Stimulated activated CD4-positive, alpha-beta T cell treated with anti-CD3 and anti-CD28 coated beads, Interleukin-15, amount 100 ng/mL, for 1 hour (primary cell): ENCODE data around the gene RTEL1.

ENCODE experiments used
- DNase-seq, 2 donors: peaks; one replicate each; pipeline ENCODE4 v3.0.0-alpha.2; 2020; ENCODE audit warnings: low read depth in 1 of 2, low spot score in 1 of 2

RTEL1 gene

DNA sequence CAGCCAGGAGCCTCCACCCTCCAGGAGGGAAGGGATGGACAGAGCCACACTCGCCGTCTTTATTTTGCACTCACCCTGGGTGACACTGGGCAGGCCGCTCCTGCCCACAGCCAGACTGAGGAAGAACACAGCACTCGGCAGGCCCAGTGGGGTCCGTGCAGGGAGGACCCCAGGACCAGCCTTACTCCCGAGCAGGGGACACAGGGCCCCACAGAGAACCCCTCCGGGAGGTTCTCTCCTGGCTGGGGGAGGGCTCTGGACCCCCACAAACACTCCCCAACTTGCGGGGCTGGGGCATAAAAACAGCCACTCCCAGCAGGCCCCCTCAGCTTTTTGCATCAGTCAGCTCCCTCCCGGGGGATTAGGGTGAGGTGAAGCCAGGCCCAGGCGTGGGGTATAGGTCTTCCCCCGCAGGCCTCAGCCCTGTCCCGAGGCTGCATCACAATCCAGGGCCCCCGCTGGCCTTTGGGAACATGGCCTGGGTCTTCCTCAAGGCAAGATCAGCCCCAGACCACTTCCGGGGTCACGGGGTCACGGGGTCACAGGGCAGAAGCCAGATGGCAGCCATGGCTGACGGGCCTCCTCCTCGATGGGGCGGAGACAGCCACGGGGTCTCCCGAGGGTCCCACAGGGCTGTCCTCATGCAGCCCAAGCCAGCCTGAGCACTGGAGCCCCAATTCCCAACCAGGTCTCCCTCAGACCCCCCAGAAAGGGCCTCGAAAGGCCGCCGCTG, 41.5 kb downstream of the RTEL1 start:
- DNase-seq: no peak

DNA sequence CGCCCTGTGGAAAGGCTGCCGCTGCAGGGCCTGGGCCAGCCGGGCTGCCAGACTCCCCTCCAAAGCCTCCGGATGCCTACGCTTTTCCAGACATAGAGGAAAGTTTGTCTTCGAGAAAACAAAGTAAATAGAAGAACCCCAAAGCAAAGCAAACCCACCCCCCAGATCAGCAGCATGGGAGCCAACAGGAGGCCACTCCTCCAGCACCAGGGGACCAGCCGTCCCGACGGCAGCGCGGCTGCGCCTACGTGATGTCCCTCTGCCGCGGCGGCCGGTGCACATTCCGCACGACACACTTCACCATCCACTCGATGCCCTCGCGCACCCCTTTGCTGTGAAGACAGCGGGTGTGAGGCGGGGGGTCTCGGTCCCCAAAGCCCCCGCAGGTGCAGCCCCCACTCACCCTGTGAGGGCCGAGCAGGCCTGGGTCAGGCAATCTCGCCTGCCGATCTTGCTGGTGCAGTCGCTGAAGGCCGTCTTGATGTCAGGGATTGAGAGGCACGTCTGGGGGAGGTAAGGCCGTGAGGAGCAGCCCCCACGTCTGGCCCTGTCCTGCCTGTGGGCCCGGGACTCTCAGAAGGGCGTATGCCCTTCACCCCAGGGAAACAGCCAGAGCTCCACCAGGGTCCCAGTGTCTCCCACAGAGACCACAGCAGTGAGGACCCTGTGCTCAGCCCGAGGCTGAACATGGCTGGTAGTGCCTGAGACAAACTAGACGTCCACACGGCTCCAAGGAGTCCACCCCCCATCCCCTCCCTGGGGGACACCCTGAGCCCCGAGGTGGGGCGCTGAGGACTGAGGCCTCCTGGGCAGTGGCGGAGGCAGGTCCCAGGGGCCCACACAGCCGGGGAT, 42.3 kb downstream of the RTEL1 start:
- no peak for DNase-seq

DNA sequence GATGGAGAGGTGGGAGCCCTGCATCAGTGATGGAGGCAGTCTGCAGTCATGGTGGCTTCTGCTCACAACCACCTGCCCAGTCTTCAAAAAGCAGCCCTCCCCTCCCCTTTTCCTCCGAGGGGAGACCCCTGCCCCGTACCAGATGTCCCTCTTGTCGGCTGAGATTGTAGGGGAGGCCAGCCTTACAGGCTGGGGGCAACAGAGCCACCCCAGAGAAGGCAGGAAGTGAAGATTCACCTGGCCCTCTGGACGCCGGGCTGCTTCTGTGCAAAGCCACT, 42.9 kb downstream of the RTEL1 start:
- DNase-seq: no peak

DNA sequence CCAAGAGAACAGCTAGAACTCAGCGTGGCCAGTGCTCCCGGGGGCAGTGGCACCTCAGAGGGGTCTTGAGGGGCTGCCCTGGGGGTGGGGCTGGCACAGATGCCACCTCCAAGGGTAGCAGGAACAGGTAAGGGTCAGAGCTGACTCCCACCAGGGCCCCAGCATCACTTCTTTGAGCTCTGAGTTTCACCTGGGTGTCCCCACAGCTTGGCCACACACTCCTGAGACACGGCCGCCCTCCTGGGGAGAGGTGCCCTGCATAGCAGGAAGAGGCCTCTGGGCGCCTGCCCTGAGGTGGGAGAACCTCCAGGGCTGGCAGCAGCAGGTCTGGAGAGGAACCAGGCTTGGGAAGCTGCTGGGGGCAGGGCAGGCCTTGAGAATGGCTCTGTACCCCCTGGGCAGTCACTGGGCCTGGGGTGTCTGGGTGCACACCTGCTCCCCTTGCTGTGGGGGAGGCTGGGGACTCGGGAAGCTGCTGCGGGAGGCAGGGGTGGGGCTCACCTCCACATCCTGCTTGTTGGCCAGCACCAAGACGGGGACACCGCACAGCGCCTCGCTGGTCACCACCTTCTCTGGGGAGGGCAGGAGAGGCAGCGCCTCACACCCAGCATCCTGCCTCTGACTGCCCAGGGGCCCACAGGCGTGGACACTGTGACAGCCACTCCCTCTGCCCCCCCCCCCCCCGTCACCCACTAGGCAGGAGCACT, 43.4 kb downstream of the RTEL1 start:
- DNase-seq: no peak

DNA sequence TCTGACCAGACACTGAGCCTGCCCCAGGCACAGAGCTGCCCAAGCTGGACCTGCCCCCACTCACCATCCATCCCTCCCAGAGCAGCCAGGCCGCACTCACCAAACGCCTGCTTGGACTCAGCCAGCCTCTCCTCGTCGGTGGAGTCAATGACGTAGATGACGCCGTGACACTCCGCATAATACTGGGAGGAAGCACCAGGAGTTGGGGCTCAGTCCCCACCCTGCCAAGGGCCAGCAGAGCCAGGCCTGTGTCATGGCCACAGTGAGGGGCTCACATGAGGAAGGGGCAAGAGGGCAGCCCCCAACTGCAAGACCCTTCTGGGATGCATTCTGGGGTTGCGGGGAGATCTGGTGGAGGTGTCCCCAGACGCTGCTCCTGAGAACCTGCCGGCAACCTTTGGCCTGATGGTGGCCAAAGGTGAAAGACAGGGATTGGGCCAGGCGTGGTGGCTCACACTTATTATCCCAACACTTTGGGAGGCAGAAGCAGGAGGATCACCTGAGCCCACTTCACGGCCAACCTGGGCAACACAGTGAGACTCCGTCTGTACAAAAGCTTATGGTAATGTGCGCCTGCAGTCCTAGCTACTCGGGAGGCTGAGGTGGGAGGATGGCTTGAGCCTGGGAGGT, 44.0 kb downstream of the RTEL1 start:
- no peak for DNase-seq

DNA sequence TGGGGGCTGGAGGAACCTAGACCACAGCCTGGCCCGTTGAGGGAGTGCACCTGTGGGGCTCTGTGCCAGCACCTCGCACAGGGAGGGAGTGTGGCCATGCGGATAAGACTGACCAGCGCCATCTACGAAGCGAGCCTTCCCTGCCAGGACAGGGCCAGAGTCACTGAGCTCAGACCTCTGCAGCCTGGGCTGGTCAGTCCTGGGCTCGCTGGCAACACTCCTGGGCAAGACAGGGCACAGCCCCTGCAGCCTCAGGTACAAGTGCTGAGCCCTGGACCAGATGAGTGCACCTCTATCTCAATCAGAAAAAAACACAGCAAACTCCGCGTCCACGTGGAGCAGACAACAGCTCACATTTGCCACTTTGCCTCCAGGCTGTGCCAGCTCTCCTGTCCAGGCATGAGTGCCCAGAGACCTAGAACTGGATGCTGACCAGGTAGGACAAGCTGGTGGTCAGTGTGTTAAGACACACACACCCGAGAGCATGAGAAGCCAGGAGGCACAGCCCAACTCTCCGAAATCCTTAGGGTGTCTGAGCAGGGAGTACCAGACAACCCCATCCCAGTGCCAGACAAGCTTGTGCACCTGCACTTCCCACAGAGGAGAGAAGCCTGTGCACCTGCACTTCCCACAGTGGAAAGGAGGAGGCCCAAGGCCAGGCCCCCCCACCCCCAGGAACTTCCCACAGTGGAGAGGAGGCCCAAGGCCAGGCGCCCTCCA, 44.8 kb downstream of the RTEL1 start:
- no peak for DNase-seq

DNA sequence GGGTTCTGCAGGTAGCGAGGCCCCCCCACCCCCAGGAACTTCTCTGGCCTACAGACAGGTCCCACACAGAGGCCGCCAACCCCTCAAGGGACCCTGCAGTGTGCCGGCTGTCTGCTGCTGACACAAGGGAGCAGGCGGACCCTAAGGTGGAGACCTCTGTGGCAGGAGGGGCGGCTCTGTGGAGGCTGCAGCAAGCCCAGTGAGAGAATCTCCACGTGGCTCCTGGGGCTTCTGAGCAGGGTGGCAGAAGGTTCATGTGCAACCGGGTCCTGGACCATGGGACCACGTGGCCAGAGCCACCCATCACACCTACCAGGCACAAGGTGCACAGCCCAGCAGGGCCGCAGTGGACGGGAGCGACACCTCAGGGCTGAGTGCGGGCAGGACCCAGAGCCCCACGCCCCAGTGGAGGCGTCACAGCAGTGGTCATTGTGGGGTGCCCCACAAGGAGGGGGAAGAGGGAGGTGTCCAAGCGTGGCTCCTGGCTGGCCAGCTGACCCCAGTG, 45.4 kb downstream of the RTEL1 start:
- DNase-seq: no peak

DNA sequence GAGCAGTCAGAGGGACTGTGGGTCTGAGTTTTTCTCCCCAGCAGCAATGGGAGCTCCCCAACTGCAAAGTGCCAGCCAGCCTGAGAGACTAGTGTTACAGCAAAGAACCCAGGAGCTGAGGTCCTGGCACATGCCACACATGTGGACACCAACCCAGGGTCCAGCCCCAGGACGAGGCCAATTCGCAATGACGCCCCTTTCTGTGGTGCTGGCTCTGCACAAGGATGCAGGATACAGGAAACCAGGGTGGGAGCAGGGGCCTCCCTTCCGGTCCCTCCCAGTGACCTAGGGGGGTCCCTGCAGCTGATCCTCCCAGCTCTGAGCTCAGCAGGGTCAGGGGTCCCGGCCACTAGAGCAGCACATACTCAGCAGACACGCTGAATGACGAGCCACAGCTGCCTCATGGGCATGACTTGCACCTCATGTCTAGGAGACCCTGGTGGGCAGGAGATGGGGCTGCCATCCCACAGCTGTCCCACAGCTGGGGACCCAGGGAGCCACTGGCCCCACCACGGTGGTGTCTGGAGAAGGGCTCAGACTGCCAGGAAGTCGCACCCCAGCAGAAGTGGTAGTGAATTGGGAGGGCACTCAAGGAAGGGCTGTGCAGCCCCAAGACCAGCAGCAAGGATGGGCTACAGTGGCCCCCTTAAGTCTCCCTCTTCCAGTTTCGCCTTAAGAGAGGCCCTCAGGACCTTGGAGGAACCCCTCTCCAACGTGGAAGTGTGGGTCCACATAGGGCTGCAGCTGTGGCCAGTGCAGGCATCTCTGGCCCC, 46.0 kb downstream of the RTEL1 start:
- DNase-seq: no peak

DNA sequence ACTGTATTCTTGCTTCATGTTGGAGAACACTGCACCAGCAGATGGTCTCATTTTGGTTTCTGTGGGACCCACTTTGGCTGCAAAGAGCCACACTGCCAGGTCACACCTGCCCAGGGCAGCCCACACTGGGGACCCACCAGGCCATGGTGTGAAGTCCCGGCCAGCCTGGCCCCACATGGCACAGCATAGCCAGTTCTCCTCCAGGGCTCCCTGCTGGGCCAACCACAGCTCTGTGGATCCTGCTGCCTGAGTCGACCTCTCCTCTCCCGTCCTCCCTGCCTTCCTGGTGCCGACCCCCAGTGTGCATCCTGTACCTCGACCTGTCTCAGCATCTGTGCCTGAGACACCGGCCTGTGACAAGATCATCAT, 46.6 kb downstream of the RTEL1 start:
- DNase-seq: no peak

DNA sequence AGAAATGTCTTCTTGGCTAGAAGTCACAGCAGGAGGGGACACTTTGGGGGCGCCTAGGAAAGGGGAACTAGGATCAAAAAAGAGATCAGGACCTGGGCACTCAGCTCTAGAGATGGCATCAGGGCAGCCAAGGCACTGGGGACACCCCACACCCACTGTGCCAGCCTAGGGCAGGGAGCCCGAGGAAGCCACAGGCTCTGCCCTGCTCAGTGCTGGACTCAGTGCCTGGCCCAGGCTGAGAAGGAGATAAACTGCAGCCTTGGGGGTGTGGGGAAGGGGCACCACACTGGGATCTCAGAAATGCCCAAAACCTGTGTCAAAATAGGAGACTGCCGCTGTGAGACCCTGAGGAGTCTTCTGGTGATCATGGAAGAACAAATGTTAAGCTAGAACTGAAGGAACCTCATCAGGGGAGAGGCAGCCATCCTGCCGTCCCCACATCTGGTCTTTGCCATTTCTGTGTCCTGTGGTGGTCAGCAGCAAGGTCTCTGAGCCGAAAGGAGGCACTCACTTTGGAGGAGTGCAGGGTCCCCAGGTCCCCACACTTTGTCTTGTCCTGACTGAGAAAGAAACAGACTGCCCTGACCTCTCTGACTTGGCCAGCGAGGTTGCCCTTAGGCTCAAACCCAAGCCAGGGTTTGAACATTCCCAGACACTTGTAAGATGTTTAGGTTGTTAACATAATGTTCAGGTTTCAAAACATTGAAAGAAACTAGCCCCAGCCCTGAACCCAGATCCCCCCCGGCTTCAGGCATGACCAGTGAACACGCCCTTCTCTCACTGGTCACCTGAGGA, 47.3 kb downstream of the RTEL1 start:
- DNase-seq: no peak

DNA sequence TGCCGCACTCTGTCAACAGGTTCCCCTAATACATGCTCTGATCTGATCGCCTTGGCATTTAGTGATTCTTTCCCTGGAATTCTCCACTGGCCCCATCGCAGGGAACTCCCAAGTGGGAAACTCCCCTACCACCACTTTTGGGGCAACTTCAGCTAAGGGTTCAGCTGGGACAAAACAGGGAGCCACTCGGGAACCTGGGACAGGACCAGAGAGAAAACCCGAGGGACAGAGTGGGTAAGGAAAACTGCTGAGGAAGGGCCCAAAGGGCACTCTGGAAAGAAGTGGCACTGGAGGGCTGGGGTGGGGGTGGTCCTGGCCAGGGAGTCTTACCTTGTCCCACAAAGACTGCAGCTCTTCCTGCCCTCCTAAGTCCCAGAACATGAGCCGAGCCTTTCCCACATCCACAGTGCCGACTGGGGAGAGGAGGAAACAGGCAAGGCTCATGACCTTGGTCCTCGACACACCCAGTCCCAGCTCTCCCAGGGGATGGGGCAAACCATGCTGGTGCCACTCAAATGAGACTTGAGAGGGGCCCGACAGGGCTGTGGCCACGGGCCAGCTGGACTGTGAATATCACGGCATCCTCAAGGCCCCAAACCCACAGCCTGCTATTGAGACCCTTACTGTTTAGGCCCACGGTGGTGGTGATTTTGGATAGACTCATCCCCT, 48.0 kb downstream of the RTEL1 start:
- DNase-seq: no peak

DNA sequence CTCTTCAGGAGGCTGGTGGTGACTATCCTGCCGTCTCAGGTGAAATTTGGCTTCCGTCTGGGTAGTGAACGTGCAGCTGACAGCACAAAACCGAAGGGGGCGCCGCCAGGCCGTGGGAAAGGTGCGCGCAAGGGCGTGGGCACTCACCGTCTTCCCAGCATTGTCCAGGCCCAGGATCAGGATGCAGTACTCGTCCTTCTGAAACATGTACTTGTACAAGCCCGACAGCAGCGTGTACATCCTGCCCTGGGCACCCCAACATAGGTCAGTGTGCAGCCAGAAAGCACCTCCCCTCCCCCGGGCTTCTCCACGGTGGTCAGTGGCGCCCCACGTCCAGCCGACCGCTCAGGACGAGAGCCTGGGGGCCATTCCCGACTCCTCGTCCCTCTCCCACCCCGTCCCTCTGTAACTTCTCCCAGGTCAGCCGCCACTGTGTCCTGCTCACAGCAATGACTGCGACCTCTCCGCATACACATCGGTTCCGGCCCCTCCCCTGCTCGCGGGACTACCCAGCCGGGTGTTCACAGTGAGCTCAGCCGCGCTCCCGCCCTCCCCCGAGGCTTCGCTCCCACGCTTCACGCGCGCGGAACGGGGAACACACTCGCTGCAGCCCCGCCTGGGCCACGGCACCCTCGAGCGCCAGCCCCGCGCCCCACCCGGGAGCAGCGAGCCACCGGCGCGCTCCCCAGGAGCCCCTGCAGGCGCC, 48.9 kb downstream of the RTEL1 start:
- DNase-seq: peak; percentile 33 to 52

DNA sequence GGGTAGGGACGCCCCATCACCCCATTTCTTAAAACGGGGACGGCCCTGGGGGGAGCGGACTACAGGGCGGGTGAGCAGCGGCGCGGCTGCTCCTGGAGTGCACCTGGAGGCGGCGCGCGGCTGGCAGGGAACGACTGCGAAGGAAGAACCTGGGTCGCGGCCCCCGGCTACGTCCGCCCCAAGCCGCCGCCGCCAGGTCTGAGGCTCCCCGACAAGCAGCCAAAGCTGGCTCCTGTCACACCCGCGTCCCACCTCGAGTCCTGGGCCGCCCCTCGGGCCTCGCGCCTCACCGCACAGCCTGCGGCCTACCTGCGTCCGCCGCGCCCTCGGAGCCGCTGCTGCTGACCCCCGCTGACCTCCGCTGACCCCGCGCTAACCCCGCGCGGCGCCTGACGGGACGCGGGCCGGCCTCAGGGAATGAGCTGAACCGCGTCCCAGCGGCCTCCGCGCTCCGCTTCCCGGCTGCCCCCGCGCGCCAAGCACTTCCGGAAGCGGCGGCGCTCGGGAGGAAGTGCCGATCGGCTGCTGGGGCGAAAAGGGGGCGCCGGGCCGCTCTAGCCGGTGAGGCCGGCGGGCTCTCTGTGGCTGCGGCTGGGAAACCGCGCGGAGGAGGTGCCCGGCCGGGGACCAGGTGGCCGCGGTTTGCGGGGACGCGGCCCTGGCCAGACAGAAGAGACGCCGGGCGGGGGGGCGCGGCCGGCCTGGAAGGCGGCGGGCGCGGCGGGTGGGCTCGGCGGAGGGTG, 49.6 kb downstream of the RTEL1 start, which contains the start of the genes ARFRP1 and ZGPAT:
Gene ARFRP1, minus strand, starts transcription at position 419 of the 743 bp plus-strand sequence. CDS start 885 bp downstream, outside the sequence.
Gene ZGPAT, plus strand, starts transcription at position 482 of the 743 bp plus-strand sequence. CDS start 542 bp downstream, outside the sequence.
- peak; percentile 79 to 87 for DNase-seq

DNA sequence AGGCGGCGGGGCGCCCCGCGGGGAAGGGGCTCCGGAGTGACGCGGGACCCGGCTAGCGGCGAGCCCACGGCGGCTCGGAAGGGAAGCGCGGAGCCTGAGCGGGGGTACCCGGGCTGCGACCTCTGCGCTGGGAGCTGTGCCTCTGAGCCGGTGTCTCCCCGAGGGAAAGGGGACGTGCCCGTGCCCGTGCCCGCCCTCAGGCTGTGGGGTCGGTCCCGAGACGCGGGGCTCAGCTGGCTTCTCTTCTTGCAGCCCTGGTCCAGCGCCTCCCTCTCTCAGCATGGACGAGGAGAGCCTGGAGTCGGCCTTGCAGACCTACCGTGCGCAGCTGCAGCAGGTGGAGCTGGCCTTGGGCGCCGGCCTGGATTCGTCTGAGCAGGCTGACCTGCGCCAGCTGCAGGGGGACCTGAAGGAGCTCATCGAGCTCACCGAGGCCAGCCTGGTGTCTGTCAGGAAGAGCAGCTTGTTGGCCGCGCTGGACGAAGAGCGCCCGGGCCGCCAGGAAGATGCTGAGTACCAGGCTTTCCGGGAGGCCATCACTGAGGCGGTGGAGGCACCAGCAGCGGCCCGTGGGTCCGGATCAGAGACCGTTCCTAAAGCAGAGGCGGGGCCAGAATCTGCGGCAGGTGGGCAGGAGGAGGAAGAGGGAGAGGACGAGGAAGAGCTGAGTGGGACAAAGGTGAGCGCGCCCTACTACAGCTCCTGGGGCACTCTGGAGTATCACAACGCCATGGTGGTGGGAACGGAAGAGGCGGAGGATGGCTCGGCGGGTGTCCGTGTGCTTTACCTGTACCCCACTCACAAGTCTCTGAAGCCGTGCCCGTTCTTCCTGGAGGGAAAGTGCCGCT, 50.4 kb downstream of the RTEL1 start:
- no peak for DNase-seq

DNA sequence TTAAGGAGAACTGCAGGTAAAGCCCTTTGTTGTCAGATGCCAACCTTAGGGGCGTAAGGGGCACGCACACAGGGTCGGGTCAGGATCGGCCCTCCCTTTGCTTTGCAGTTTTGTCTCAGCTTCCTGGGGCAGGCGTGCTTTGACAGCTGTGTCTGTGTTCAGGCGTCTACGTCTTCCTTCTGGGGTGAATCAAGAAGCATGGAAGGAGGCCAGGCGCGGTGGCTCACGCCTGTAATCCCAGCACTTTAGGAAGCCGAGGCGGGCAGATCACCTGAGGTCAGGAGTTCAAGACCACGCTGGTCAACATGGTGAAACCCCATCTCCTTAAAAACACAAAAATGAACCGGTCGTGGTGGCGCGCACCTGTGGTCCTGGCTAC, 51.0 kb downstream of the RTEL1 start:
- DNase-seq: no peak

DNA sequence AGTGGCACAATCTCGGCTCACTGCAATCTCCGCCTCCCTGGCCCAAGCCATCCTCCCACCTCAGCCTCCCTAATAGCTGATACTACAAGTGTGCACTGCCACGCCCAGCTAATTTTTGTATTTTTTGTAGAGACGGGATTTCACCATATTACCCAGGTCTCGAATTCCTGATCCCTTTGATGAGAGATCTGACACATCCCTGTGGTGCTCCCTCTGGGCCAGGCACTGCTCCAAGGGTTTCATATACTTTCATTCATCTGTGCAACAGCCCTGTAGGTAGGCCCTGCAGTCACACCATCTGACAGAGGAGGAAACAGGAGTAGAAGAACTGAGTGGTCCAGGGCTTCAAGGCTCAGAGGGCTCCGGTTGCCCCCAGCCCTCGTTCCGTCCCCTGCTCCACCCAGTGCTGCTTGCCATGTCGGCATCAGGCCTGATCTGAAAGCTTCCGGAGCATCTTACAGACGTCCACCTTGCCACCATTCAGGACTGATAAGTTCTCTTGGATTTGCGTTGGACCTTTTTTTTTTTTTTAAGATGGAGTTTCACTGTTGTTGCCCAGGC, 53.1 kb downstream of the RTEL1 start:
- DNase-seq: no peak
